HG02798 (cell line): Measurements from ENCODE around the gene LRRC14B.
"Not testable (repeated sequence)": the region's sequence is repeated elsewhere in the genome, so short reads cannot be mapped to it uniquely, and the experiment has no call there.

ENCODE experiments used
- ATAC-seq: cut with Tn5 transposase; IDR thresholded peaks from one replicate; pipeline ENCODE4 v1.9.1; 2021; ENCODE audit warnings: mild to moderate bottlenecking; ENCODE audit not compliant: unreplicated experiment, poor library complexity

The LRRC14B gene

DNA sequence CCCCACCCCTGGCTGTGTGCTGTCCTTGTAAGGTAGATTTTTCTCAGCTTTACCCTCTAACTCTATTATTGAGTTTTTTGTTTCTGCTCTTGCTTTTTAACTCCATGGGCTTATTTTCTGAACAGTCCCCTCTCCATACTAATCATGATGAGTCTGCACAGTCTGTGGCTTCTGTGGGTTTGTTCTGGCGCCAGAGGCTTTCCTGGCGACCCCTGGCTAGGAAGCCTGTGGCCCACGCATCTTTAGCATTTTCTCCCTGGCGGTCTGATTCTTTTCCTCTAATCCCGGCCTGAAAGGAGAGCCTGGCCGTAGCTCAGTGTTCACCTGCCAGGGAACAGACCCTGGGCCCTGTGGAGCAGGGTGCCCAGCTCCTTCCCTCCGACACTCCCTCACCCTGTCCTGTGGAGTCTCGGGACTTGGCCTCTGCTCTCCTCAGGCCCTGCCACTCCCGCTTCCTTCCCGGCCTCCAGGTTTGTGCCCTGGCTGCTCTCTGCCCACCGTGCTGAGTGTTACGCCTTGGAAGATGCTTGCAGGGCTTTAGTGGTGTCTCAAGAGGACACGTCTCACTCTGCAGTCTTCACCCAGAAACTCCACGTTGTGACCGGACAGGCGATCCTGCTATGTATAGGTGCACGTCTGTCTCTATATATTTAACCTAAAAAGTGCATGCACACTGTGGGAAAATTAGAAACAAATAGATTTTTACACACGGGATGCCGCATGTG is 31.7 kb upstream of the LRRC14B start:
- ATAC-seq = no peak

DNA sequence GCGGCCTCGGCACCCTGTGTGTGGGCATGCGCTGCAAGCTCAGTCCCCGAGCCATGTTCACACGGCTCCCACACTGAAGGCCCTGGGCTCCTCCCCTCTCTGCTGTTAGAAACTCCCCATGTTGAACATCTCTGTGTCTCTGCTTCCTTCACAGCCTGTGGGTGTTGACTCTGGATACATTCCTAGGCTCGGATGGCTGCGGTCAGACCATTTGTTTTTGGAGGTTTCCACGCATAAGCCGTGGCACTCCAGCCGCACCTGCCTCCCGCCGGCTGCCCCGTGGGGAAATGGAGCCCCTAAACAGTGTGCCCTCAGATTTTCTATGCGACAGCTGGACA is 31.2 kb upstream of the LRRC14B start:
- ATAC-seq = no peak

DNA sequence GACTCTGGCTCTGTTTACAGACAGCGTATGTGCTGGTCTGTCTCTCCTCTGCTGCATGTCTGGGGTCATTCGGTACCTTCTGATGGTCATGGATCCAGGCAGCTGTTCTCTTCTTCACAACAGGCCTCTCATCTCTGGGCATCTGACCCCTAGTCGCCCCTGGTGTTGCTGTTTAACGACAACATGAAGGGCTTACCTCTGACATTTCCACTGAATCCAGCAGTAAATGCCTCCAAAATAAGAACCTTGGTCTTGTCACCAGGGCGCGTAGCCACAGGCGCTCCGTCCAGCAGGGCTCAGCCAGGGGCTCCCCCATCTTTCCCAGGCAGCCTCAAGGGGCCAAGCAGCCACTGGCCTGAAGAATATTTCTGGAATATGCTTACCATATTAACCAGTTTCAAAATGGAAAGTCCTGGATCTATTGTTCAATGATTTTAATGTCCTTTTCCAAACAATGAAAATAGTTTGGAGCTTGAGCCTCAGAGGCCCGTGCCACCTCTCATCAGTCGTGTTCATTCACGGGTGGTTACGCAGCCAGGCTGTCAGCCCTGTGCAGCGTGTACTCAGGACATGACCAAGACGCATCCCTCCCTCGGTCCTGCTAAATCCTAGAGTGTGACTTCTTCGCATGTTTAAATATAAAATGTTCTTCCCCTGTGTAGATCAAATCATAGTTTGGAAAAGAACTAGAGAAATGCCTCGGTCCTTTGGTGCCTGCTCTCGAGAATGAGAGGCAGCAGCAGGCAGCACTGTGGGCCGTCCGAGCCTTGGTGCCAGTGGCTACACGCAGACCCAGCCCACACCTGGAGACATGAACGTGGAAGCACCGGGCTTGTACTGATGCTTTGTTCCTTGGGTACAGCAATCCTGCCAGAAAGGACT is 30.1 kb upstream of the LRRC14B start:
- ATAC-seq = no peak

DNA sequence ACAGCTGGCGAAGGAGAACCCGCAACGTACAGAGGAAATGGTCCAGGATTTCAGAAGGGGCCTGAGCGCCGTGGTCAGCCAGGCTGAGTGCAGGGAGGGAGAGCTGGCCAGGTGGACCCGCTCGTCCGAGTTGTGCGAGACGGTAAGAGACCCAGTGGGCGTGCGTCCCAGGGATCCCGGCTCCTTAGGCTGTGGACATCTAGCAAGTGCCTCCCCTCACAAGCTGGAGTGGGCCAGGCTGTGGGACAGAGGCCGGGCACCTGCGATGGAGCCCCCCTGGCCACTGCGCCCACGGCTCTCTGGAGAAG is 29.5 kb upstream of the LRRC14B start:
- no peak for ATAC-seq

DNA sequence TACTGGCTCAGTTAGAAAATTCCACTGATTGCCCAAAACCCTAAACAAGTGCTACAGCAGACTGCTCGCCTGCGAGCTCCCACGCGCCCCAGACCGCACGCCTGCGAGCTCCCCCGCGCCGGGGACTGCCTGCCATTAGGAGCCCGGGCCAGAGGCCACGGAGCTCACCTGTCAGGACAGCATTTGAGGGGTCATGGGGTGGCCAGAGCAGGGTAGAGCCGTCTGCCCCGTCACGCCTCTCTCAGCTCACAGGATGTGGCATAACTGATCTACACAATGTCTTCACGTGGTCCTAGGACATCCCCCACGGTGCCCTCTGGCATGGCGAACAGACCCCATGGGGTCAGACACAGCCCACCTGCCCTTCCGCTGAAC is 29.1 kb upstream of the LRRC14B start:
- ATAC-seq = no peak

DNA sequence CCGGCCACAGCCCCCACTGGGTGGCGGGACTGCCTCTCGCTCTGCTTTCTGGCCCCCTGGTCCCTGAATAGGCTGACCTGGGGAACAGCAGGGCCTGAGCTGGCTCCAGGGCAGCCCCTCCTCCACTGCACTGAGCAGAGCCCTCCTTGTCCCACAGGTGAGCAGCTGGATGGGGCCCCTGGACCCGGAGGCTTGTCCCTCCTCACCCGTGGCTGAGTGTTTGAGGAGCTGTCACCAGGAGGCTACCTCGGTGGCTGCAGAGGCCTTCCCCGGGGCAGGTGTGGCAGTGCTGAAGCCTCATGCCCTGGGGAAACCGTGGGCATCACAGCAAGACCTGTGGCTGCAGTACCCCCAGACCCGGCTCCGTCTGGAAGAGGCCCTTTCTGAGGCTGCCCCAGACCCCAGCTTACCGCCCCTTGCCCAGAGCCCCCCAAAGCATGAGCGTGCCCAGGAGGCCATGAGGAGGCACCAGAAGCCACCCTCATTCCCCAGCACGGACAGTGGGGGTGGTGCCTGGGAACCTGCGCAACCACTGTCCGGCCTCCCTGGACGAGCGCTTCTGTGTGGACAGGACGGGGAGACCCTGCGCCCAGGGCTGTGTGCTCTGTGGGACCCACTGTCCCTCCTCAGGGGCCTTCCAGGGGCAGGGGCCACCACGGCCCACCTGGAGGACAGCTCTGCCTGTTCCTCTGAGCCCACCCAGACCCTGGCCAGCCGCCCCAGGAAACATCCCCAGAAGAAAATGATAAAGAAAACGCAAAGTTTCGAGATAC is 28.5 kb upstream of the LRRC14B start:
- ATAC-seq = no peak

GRCh38 chr5:163338-163620 is 28.0 kb upstream of the LRRC14B start:
- no peak for ATAC-seq

GRCh38 chr5:163841-164240 is 27.5 kb upstream of the LRRC14B start:
- no peak for ATAC-seq

GRCh38 chr5:164244-164643 is 27.1 kb upstream of the LRRC14B start:
- ATAC-seq = no peak

- ATAC-seq = not testable (repeated sequence)
Observed at GRCh38 chr5:164783-165182, 26.5 kb upstream of the LRRC14B start.

DNA sequence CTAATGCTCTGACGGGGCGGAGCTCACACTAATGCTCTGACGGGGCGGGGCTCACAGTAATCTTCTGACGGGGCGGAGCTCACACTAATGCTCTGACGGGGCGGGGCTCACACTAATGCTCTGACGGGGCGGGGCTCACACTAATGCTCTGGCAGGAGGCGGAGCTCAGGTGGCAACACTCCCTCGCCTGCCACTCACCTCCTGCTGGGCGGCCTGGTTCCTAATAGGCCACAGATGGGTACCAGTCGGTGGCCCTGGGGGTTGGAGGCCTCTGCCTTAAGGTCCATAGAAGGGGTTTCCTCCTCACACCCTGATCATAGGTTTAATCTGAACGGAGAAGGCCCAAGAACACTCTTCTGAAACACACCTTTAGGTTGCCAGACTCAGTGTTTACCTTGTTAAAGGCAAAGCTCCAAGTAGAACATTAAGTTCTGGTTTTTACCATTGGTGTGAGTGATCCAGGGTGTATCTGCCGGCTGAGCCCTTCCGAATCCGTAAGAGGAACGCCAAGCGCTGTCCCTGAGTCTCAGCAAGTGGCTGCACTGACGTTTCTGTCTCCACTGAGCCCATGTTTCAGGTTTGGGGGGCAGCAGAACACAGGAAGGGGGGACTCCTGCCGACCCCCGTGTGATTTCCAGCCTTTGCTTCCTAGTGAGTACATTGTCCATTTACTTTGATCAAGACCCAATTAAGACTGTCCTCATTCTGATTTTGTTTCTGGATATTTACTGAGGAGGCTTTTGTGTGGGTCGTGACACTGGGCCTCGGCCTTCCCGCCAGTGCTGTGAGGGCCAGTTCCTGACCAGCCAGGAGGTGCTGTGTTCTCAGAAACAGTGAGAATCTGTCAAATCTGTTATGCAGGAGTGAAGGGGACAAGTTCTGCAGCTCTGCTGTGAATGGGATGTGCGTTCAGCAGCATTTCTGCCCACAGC is 24.6 kb upstream of the LRRC14B start:
- ATAC-seq = no peak

DNA sequence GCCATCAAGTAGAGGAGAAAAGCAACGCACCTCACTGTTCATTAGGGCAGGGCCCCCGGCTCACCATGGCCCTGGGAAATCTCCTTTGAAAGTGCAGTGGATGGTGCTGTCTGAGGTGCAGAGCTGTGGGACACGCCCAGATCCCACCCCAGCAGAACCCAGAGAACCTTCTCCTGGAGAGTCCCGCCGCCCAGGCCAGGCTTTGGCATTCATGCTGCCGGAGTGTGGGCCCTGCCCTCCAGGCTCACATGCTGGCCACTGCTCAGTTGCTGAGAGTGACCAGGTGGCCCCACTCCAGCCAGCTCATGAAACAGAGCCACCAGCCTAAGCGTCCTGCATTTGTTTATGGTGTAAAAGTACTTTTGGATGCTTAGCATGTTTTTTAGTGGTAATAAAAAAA is 23.8 kb upstream of the LRRC14B start:
- ATAC-seq = no peak

GRCh38 chr5:167982-168660 is 23.2 kb upstream of the LRRC14B start:
- ATAC-seq = no peak

DNA sequence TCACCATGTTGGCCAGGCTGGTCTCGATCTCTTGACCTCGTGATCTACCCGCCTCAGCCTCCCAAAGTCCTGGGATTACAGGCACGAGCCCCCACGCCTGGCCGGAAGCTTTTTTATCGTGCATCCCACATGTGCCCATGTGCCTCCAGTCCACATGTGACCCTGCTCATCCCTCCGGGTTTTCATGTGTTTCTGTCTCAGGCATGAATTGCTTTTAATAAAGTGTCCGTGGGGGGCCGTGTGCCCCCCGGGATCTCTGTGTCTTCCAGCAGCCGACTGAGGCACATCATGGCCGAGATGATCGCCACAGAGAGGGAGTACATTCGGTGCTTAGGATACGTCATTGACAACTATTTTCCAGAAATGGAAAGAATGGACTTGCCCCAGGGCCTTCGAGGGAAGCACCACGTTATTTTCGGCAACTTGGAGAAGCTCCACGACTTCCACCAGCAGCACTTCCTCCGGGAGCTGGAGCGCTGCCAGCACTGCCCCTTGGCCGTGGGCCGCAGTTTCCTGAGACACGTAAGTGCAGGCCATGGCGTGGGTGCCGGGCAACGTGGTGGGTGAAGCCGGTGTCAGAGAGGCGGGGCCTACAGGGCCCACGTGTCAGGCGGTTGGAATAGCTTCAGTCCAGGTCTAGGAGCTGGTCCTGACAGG is 22.1 kb upstream of the LRRC14B start:
- ATAC-seq = no peak

DNA sequence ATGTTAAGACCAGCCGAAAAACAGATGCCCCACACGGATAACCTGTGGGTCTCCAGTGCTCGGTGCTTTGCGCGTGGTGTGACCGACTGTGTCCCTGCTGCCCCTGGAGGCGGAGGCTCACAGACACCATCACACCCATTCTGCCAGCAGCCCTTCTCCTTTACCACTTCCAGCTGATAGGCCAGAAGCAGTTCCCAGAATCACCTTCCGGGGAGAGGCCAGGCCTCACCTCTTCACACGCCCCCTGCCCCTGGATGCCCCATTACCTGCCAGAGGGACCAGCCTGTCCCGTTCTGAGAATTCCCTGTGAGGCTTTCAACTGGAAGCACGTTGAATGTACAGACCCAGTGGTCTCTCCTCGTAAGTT is 21.6 kb upstream of the LRRC14B start:
- no peak for ATAC-seq

DNA sequence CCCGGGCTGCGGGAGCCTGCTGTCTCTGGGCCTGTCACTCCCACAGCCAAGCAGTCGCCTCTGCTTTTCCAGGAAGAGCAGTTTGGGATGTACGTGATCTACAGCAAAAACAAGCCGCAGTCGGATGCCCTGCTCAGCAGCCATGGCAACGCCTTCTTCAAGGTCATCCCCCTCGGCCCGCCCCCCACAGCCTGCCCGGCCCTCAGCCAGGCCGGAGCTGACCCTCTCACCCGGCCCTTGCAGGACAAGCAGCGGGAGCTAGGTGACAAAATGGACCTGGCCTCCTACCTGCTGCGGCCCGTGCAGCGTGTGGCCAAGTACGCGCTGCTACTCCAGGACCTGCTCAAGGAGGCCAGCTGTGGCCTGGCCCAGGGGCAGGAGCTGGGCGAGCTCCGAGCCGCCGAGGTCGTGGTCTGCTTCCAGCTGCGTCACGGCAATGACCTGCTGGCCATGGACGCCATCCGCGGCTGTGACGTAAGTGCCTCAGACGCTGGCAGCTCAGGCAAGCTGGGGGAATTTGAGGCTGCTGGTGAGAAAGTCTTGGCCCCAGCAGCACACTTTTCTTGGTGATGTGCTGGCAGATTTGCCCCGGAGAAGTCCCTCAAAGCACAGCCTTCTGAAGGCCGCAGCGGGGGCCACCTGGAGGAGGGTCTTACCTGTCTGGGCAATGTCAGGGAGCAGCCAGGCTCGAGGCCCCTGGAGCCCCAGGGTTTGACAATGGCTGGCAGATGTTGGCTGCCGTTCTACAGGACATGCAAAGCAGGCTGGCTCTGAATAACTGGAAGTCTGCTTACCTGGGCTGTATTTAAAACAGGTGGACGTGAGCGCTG is 20.1 kb upstream of the LRRC14B start:
- no peak for ATAC-seq

DNA sequence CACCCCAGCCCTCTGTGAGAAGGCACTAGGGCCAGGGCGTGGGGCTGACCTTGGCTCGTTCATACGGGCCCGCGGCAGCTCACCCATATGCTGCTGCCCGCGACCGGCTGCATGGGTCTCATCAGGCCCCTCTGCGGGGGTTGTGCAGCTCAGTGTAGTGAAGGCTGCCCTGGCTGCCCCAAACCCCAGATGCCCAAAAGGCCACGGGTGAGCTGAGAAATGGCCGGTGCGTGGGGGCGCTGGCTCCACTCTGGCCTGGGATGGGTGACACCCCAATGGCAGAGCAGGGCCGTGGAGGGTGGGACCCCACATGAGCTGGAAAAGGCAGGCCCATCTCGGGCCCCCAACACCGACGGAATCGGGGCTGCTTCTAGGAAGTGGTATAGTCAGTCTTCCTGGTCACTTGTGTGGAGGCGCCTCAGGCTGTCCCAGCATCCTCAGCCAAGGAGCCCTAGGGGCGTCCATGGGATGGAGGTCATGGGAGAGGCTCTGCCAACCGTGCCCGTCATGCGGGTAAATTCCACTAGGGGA is 19.4 kb upstream of the LRRC14B start:
- no peak for ATAC-seq

GRCh38 chr5:172421-172820 is 18.9 kb upstream of the LRRC14B start:
- ATAC-seq = no peak
